Left hindlimb (tissue), 1 donor: ENCODE data around the gene SLC30A1.
"Not testable (repeated sequence)": the region's sequence is repeated elsewhere in the genome, so short reads cannot be mapped to it uniquely, and the experiment has no call there.

Experiments used
- DNase-seq: peaks from one replicate; pipeline ENCODE4 v3.0.0-alpha.2; 2018

Gene SLC30A1

GRCh38 chr1:211581526-211581925, 2.6 kb upstream of the SLC30A1 start:
- no peak for DNase-seq

- no peak for DNase-seq
Observed at GRCh38 chr1:211580303-211580687, 1.3 kb upstream of the SLC30A1 start.

GRCh38 chr1:211579440-211580302, 710 bp upstream of the SLC30A1 start:
- DNase-seq = no peak

DNA sequence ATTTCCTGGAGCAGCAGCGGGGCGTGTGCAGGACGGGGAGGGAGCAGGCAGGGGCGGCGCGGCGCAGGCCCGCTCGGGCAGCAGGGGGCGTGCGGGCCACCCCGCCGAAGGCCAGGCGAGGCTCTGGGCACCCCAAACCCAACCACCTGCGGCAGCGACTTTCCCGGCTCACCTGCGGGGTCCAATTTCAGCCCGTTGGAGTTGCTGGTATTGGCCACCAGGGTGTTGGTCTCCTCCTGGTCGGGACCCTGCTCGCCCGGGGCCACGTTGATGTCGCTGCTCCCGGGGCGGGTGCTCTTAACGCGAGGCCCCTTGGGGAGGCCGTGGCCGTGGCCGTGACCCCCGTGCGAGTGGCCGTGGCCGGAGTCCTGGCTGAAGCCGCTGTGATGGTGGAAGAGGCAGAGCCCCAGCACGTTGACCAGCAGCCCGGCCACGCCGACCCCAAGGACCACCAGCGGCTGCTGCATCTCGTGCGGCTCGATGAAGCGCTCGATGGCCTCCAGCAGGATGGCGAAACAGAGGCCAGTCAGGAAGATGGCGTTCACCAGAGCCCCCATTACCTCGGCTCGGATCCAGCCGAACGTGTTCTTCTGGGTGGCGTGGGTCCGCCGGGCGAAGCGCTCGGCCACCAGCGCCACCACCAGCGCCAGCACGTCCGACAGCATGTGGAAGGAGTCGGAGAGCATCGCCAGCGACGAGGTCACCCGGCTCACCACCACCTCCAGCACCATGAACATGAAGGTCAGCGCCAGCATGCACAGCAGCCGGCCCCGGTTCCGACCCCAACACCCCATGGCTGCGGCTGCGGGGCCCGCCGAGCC, 932 bp downstream of the SLC30A1 start:
- peak; percentile 82 for DNase-seq

DNA sequence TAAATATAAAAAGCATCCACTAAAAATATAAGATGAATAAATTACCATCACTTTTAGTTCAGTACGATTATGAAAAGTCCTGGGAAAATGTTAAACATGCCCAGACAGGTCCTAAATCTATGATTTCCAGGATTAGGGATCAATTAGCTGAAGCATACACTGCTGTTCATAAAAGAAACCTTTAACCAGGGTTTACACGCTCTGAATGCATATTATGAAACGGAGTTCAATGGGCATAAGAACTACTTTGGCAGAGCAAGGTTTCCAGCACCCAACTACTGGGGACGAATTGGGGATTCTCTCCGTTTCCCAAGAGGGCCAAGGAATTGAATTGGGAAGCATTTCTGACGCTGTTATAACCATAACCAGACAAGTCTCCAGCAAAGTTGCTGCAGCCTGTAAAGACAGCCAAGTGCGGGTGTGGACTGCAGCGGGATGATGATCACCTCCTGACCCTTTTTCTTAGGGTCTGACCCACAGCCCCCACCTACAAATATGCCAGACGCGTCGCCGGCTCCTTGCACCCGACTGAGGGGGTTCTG, 1.6 kb downstream of the SLC30A1 start:
- DNase-seq = no peak

DNA sequence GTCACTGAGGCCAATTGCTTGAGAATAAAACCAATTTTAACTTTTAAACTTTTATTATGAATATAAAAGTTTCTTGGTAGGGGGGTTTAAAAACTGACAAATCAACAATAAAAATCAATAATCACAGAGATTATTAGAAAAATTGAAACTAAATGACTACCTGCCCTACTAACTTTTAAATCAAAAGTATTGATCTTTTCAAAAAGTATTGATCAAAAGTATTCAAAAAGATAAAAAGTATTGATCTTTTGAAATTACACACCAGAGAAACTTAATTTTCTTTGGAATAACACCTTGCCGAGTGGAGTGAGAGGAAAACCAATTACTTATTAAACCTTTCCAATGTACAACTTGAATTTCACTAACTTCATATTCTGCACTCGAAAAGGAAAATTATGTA, 2.2 kb downstream of the SLC30A1 start:
- DNase-seq = no peak

GRCh38 chr1:211574705-211575104, 4.3 kb downstream of the SLC30A1 start:
- DNase-seq = no peak

GRCh38 chr1:211571998-211572397, 7.0 kb downstream of the SLC30A1 start:
- no peak for DNase-seq

GRCh38 chr1:211570378-211570777, 8.6 kb downstream of the SLC30A1 start:
- DNase-seq = not testable (repeated sequence)

GRCh38 chr1:211566431-211567025, 12.4 kb downstream of the SLC30A1 start:
- no peak for DNase-seq

GRCh38 chr1:211564084-211564483, 14.9 kb downstream of the SLC30A1 start:
- DNase-seq = no peak

DNA sequence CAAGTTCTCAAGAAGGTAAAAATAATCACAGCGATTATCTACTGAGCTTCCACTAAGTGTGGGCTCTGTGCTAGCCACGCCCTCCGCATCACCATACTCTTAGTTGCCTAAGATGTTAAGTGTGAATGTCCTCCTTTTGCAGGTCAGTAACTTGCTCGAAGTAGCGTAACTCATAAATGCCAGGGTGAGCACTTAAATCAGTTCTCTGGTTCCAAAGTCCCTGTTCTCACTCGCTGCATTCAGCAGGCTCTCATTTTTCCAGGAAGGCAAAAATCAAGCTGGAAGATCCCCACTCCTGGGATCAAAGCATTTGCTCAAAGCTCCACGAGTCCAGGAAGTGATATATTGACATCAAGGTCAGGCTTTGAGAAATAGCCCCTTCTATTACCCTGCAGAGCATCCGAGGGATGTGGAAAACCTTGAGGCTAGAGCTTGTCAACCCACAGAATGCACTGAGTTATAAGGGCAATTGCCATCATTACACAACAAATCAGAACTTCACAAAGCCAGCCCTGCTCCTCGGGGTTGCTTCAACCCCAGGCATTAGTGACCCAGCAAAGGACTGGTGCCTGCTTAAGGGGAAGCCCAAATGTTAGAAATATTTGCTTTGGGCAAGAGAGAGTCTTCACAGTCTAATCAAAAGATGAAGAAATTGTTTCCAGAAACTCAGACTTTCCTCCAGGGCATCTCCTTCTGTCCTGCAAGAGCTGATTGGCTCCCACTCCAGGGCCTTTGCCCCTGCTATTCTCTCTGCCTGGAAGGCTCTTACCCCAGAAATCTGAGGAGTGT, 19.5 kb downstream of the SLC30A1 start:
- DNase-seq = no peak

DNA sequence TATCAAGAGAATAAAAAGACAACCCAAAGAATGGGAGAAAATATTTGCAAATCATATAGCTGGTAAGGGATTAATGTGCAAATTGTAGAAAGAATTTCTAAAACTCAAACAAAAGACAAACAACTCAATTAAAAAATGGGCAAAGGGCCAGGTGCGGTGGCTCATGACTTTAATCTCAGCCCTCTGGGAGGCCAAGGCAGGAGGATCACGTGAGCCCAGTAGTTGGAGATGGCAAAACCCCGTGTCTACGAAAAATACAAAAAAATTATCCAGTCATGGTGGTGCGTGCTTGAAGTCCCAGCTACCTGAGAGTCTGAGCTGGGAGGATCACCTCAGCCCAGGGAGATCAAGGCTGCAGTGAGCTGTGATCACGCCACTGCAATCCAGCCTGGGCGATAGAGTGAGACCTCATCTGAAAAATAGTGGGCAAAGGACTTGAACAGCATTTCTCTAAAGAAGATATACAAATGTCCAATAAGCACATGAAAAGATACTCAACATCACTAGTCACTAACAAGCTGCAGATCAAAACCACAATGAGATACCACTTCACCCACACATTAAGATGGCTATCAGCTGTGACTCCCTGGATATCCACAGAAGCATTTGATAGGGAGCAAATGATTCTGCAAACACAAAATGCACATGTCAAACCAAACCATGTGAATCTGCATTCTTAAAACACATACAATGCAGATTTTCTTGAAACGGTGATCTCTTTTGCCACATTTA, 20.9 kb downstream of the SLC30A1 start:
- no peak for DNase-seq

GRCh38 chr1:211553549-211553948, 25.4 kb downstream of the SLC30A1 start:
- DNase-seq = no peak

- DNase-seq = no peak
Observed at GRCh38 chr1:211551638-211552460, 27.1 kb downstream of the SLC30A1 start.

DNA sequence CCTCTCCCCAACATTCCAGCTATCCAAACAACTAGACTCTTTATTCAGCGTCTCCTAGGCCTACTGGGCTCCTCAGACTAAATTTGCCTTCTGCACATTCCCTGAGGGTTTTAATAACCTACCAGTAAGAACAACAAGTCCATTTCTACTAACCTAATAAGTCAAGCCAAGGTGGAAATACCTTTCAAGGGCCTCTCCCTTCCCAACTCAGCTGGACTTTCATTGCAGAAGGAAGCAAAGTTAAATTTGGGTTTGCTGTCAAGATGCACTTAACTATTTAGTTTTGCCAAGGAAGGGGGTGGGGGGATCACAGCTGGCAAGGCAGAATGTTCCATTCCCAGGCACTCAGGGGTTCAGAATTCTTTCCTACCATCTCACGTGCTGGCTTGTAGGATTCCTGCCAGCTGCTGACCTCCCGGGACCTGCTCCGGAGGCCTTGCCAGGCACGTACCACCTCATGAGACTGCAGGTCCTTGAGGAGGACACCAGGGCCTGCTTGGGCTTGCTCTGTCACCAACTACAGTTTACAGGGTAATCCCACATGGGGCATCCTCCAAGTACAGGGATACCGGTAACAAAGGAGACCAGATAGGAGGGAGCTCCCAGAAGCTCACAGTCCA, 29.8 kb downstream of the SLC30A1 start:
- no peak for DNase-seq

GRCh38 chr1:211548321-211549091, 30.5 kb downstream of the SLC30A1 start:
- no peak for DNase-seq

GRCh38 chr1:211547710-211548109, 31.3 kb downstream of the SLC30A1 start:
- no peak for DNase-seq

GRCh38 chr1:211546543-211546942, 32.4 kb downstream of the SLC30A1 start:
- no peak for DNase-seq

GRCh38 chr1:211543025-211543424, 35.9 kb downstream of the SLC30A1 start:
- DNase-seq = no peak
